ENCODE results near the gene STARD9. TPM values are rescaled to one million over a fixed set of nuclear protein-coding genes. Genes with fewer than 3 reads are reported as not detected.

The STARD9 gene
- total RNA-seq, 4 donors from 2014 or later: 1.6 to 3.5 (median 2.0) TPM

GRCh38 chr15:42608752-42609488 lies 33.5 kb downstream of the STARD9 start:
- Histone ChIP-seq H3K9me3 (no peaks in the 10 kb centered on the region), H3K27ac (peak overlapping the region; percentile 16 to 45 (median 20)), H3K27me3 (no peaks in the 10 kb centered on the region), H3K4me1 (peaks cover 21 to 26% of the 10 kb centered on the region in 2 donors), H3K36me3 (no peaks in the 10 kb centered on the region), H3K4me3 (no peak overlapping the region)
- TF ChIP-seq POLR2A (IDR thresholded peaks at IDR 0.05): no peak
- TF ChIP-seq CTCF (IDR thresholded peaks at IDR 0.05 in 4 of 5, conservative IDR thresholded peaks at IDR 0.05 in 1 of 5): no peak
- intact Hi-C loops (cut with DNase I; ENCODE audit: low total_unique reads): no loop called here
- in situ Hi-C loops (cut with MboI; ENCODE audit: low sequenced_read_pairs in 4 of 4): no loop called here
- ATAC-seq: no peak
- DNase-seq: no peak

DNA sequence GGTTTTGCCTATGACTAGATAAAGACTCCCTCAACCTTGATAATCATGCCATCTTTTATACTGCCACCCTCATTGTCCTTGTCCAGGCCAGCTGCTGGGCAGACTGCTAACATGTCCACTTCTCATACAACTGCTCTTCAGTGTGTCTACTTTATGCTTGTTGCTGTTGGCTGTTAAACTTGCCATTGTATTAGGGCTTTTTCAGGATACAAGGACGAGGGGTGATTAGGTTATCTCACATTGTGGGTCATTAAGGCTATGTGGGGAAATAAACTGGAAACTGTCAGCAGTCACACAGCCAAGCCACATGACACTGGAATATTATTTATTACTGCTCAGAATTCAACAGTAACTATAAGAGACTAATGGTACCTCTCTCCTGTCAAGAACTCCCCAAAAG lies 36.1 kb downstream of the STARD9 start:
- no peaks in the 10 kb centered on the region for H3K27me3 ChIP-seq
- ATAC-seq (no peak), DNase-seq (no peak)
- intact Hi-C loops (cut with DNase I; ENCODE audit: low total_unique reads) (no loop called here), in situ Hi-C loops (cut with MboI; ENCODE audit: low sequenced_read_pairs in 4 of 4) (no loop called here)
- no peak for TF ChIP-seq CTCF (IDR thresholded peaks at IDR 0.05 in 4 of 5, conservative IDR thresholded peaks at IDR 0.05 in 1 of 5)
- no peak for TF ChIP-seq POLR2A (IDR thresholded peaks at IDR 0.05)
- no peak overlapping the region for H3K4me3 ChIP-seq
- H3K27ac ChIP-seq: no peak overlapping the region
- H3K9me3 ChIP-seq: no peaks in the 10 kb centered on the region
- peaks cover 11 to 14% of the 10 kb centered on the region in 2 donors for H3K4me1 ChIP-seq
- H3K36me3 ChIP-seq: no peaks in the 10 kb centered on the region

- Histone ChIP-seq H3K36me3 (no peaks in the 10 kb centered on the region), H3K27me3 (no peaks in the 10 kb centered on the region), H3K9me3 (no peaks in the 10 kb centered on the region), H3K27ac (no peak overlapping the region), H3K4me3 (no peak overlapping the region), H3K4me1 (peaks cover 8 to 14% of the 10 kb centered on the region in 2 donors)
- DNase-seq (no peak), ATAC-seq (no peak)
- no peak for TF ChIP-seq CTCF (IDR thresholded peaks at IDR 0.05 in 4 of 5, conservative IDR thresholded peaks at IDR 0.05 in 1 of 5)
- no peak for TF ChIP-seq POLR2A (IDR thresholded peaks at IDR 0.05)
- intact Hi-C loops (cut with DNase I; ENCODE audit: low total_unique reads) (no loop called here), in situ Hi-C loops (cut with MboI; ENCODE audit: low sequenced_read_pairs in 4 of 4) (no loop called here)
Observed at GRCh38 chr15:42612367-42612912, 37.0 kb downstream of the STARD9 start.

- H3K27me3 ChIP-seq: no peaks in the 10 kb centered on the region
- intact Hi-C loops (cut with DNase I; ENCODE audit: low total_unique reads): no loop called here
- H3K27ac ChIP-seq: peak overlapping the region in 1 of 4 donors; percentile 37
- no peaks in the 10 kb centered on the region for H3K36me3 ChIP-seq
- DNase-seq (no peak), ATAC-seq (no peak)
- in situ Hi-C loops (cut with MboI; ENCODE audit: low sequenced_read_pairs in 4 of 4): no loop called here
- H3K4me1 ChIP-seq: peaks cover 0 to 3% of the 10 kb centered on the region in 2 donors
- H3K4me3 ChIP-seq: no peak overlapping the region
- H3K9me3 ChIP-seq: no peaks in the 10 kb centered on the region
- TF ChIP-seq CTCF (IDR thresholded peaks at IDR 0.05 in 4 of 5, conservative IDR thresholded peaks at IDR 0.05 in 1 of 5): no peak
- no peak for TF ChIP-seq POLR2A (IDR thresholded peaks at IDR 0.05)
Observed at GRCh38 chr15:42616107-42616506, 40.7 kb downstream of the STARD9 start.

Data from gastrocnemius medialis (tissue), 4 donors.